Stimulated activated CD8-positive, alpha-beta memory T cell treated with anti-CD3 and anti-CD28 coated beads, Interleukin-7, amount 100 ng/mL, for 1 hour (primary cell): ENCODE data around the gene EME2.

ENCODE experiments used
- DNase-seq, 2 donors: peaks; one replicate each; pipeline ENCODE4 v3.0.0-alpha.2; 2020; ENCODE audit warnings: low read depth in 2 of 2

Gene EME2

DNA sequence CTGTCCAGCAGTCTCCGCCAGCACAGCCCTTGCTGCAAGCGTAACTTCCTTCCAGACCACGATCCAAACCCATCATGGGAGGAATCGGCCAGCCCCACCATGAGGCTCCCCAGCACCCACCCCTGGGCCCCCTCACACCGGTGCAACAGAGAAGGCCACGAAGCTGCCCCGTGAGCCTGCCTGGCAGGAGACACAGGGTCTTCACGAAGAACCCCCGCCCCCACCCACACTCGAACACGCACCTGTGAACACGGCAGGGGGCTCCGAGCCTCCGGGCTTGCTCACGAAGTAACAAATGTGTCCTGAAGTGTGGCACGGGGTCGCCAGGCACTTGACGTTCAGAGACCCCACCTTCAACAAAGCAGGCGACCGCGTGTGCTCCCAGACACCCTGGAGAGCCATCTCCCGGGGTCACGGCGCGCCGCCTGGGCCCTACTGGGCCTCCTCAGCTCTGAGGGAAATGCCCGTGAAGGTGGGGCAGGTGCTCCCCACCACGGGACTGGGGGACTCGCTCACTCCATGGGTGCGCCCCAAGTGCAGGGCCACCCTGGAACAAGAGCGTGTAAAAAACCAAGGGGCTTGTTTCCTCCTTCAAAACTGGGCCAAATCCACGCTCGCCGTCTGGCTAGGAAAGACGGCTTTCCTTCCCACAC lies 46.4 kb downstream of the EME2 start:
- DNase-seq = no peak

DNA sequence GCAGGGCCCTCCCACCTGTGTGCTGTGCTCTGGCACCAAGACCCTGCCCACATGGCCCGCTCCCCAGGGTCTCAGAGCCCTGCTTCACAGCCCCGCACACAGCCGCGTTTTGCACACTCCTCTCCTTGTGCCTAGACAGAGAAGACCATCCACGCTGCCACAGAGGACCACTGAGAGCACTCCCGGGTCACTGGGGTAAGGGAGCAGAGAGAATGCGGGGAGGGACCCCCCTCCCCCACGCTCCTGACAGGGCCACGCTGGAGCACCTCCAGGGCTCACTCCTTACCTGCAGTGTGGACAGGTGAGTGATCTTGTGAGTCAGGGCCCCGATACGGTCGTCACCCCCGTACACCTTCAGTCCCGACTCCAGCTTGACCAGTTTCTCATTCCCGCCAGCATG lies 47.0 kb downstream of the EME2 start:
- no peak for DNase-seq

DNA sequence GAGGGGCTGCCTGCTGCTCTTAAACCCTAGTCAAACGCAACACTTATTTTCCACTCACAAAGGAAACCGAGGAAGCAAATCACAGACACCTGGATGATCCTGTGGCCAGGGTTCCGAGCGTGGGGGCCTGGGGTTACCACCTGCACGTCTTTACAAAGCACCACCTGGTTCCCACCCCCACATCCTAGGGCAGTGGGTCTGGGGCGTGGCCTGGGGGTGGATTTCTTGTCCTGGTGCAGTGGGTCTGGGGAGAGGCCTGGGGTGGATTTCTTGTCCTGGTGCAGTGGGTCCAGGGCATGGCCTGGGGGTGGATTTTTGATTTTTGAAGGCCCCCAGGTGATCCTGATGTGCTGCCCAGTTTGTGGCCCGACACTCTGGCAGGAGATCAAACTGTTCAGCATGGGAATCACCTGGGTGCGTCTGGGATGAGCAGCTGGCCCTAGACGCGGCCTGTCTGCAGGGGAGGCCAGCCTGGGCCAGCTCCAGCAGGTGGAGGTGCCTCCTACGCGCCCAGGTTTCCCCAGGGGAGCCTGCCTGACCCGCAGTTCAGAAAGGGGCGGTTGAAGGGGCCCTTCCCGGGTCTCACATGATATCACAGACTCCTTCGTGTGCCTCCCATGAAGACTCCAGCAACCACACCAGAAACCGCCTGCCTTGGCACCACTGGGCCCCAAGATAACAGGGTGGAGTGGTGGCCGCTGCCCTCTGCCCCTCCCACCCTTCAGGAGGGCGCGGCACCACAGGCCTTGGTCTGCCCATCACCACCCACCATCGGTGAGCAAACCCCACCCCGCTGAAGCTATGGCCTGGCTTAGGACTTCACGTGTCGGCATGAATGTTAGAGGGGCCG lies 47.7 kb downstream of the EME2 start:
- no peak for DNase-seq

DNA sequence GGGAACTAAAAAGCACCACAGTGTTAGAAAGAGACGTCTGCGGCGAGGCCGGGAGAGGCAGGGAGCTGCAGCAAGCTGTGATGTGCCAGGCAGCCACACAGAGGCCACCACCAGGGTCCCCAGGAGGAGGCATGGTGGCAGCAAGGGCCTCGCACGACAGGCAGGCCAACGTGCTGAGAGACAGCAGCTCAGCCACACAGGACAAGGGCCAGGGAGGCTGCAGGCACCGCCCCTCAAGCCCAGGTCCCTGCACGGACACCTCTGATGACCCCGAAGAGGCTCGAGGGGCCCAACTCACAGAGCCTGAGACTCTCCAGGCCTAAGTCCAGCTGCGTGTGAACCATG lies 48.3 kb downstream of the EME2 start:
- DNase-seq = no peak

DNA sequence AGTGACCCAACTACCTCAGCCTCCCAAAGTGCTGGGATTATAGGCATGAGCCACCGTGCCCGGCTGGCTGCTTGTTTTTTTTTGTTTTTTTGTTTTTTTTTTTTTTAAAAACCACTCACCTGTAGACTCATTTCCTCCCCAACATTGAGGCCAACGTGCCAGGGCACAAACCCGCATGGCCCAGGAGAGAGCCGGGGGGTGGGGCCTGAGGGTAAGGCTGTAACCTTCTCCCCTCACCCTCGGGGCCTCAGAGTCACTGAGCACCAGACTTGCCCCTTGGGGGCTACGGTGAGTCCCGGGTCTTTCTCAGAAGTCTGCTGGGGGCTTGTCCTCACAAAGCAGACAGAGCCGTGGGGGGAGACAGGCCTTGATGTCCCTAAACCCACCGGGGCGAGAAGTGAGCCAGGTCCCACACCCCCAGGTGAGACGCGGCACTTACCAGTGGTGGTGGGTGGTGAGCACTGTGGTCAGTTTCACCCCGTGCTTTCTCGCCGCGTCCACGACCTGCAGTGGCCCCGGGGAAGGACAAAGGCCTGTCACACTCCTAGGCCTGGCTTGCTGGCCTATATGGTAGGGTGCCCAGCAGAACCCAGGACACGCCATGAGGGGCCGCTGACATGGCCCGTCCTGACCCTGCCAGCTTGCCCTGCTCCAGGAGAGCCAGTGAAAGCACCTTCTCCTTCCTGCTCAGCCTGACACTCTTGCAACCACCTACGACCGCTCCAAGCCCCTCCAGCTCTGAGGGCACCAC lies 49.4 kb downstream of the EME2 start:
- DNase-seq = no peak

DNA sequence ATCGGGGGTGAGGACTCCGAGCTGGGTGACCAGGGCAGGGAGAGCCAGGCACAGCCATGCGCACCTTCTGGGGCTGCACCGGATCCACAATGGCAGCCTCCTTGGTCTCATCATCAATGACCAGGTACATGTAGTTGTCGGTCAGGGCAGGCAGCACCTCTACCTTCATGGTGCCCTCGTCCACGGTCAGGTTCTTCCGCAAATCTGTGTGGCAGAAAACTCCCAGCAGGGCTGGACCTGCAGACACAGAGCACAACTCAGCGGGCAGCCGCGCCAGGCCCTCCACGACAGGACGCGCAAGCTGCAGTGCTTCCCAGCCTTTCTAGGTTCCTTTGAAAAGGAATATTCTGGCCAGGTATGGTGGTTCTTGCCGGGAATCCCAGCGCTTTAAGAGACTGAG lies 50.2 kb downstream of the EME2 start:
- no peak for DNase-seq

DNA sequence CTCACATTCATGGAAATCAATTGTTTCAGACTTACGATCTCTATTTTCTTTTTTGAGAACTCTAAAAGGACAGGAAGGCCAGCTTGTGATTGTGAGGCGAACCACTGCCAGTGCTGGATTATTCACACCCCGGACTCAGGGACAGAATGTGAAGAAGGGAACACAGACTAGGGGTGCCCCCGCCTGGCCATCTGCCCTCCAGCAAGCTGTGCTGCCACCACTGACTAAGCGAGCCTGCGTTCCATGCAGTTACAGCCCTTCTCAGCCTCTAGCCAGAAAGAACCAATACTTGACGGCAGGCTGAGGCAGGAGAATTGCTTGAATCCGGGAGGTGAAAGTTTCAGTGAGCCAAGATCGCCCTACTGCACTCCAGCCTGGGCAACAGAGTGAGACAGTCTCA lies 51.2 kb downstream of the EME2 start:
- no peak for DNase-seq

DNA sequence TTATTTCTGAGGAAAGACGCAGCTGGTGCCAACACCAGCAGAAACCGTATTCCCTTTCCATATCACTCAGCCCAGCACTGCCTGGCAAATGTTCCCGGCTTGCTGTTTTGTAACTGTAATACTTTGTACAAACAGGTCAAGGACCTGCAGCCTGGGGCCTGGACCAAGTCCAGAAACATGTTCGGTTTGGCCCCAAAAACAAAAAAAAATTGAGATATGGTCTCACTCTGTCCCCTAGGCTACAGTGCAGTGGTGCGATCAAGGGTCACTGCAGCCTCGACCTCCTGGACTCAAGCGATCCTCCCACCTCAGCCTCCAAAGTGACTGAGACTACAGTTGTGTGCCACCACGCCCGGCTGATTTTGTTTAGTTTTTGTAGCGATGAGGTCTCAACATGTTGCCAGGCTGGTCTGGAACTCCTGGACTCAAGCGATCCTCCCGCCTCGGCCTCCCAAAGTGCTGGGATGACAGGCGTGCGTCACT lies 52.8 kb downstream of the EME2 start:
- no peak for DNase-seq
